NCI-H2171 (cell line): Measurements from ENCODE around the gene LDLRAD3.
A peak's percentile ranks its signal among the peaks of the same experiment; 100 is the strongest.

Experiments
- DNase-seq: peaks from one replicate; lab custom pipeline; 2025; lab: John Stamatoyannopoulos, UW

The LDLRAD3 gene

GRCh38 chr11:36213393-36213840, 269.6 kb downstream of the LDLRAD3 start:
- no peak for DNase-seq

- DNase-seq = no peak
Measured at GRCh38 chr11:36214480-36214879, 270.6 kb downstream of the LDLRAD3 start.

- no peak for DNase-seq
Measured at GRCh38 chr11:36214976-36215692, 271.3 kb downstream of the LDLRAD3 start.

DNA sequence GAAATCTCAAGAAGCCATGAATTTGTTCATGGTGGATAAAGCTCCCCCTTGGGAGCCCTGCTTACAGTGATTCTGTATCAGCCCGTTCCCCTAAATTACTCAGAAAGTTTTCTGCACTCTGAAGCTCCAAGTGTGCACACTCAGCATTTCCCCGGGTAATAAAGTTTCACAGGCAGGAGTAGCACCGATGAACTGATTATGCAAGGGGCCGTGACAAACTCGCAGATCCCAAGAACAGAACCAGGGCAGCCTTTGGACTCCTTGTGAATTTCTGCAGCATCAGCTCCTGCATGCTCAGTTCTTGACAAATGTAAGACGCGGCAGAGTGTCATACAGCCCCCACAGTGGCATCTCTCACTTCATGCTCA, 271.8 kb downstream of the LDLRAD3 start:
- DNase-seq = no peak

GRCh38 chr11:36216061-36216615, 272.3 kb downstream of the LDLRAD3 start:
- no peak for DNase-seq

- no peak for DNase-seq
Measured at GRCh38 chr11:36218283-36218921, 274.5 kb downstream of the LDLRAD3 start.

GRCh38 chr11:36219996-36220395, 276.1 kb downstream of the LDLRAD3 start:
- DNase-seq = no peak

DNA sequence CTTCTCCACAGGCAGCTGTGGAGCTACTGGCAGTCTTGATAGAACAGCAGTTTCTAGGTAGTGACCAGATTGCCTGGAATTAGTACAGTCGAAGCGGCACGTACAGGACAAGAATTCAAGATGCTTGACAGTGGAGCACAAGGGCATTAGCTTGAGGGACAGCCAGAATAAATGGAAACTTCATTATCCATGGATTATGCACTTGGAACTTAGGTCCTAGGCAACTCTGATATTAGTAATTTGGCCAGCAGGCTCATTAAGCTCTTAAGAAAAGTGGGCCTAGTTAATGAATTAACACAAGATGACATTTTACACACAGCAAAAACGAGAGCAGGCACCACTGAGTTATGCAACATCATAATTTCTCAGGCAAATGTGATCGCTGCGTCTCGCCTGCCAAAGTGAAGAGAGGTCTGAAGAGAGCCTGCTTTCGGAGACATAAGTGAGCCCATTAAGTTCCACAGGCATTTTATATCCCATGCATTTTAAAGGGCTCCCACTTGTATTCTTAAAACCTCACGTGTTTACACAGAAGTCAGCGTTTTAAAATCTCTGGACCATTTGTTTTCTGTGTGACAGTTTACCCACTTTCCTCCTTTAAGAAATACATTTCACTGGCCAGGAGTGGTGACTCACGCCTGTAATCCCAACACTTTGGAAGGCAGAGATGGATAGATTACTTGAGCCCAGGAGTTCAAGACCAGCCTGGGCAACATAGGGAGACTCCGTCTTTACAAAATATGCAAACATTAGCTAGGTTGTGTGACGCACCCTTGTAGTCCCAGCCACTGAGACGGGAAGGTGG, 279.2 kb downstream of the LDLRAD3 start:
- DNase-seq = no peak

- peak; percentile 63 for DNase-seq
Measured at GRCh38 chr11:36224209-36224882, 280.5 kb downstream of the LDLRAD3 start.

GRCh38 chr11:36227044-36227443, 283.2 kb downstream of the LDLRAD3 start:
- no peak for DNase-seq

DNA sequence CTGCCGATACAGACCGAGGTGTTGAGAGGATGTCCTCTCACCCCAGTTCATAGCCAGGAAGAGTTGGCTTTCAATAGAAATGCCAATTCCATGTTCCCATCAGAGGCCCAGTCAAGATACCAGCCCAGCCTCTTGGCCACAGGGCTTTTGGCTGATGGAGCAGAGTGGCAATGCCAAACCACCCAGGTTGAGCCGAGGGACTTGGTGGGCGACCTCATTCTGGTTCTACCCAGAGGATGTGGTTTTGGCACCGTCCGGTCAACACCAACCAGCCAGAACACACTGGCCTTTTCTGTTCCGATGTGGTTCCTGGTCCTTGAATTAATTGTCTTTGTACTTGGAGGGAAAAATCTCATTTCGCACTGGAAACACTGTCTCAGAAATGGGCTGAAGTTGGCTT, 284.8 kb downstream of the LDLRAD3 start:
- no peak for DNase-seq

- DNase-seq = peak; percentile 94
Measured at GRCh38 chr11:36229091-36229705, 285.3 kb downstream of the LDLRAD3 start.

- DNase-seq = no peak
Measured at GRCh38 chr11:36230779-36231699, 287.2 kb downstream of the LDLRAD3 start.

- DNase-seq = no peak
Measured at GRCh38 chr11:36233204-36233603, 289.3 kb downstream of the LDLRAD3 start.

DNA sequence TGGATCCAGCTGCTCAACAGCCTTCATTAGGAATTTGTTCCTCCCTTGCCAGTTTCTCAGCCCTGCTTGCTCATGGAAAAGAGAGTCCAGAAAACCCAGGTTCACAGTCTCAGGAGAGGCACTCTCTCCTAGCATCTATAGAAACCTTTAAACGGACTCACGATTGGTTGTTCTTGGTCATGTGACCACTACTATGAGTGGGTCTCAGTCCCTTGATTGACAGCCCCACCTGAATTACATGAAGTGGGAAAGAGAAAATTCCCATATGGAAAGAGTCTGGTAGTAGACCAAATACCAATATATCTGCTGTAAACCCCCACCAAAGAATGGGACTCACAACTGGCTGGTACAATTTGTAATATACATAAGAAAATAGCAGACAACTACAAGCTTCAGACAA, 291.0 kb downstream of the LDLRAD3 start:
- no peak for DNase-seq

DNA sequence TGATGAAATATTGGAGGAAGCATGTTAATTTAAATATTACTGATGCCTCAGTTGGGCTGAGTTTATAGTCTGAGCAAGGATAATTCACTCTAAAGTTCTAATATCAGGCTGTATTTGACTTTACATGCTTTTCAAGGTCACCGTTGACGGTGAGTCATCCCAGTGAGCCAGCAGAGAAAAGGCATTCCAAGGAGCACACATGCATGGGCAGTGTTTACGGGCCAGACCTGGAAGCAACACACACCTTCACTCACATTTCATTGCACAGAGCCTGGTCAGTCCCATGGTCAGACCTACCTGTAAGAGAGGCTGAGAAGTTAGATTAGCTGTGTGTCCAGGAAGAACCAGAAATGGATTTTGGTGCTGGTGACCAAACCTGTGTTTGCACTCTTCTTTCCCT, 291.9 kb downstream of the LDLRAD3 start:
- DNase-seq = no peak

GRCh38 chr11:36237391-36237790, 293.5 kb downstream of the LDLRAD3 start:
- no peak for DNase-seq

DNA sequence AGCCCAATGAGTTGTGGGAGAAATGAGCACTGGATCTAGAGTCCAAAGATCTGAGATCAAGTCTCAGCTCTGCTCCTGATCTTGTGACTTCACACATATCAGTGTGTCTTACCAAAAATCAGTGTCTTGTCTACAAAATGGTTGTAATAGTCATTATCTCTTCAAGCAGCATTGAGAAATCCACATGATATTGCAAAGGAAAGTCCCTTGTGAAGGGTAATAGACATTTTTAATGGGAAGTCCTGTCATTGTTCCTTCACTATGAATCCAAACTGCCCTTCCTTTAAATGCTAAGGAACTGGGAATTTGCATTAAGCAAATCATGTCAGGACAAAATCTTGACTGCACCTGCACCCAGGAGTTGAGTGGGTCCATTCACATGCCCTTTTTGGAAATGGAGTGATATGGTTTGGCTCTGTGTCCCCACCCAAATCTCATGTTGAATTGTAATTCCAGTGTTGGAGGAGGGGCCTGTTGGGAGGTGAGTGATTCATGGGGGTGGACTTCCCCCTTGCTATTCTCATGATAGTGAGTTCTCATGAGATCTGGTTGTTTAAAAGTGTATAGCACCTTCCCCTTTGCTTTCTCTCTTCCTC, 294.3 kb downstream of the LDLRAD3 start:
- no peak for DNase-seq

GRCh38 chr11:36238881-36239280, 295.0 kb downstream of the LDLRAD3 start:
- DNase-seq = no peak

DNA sequence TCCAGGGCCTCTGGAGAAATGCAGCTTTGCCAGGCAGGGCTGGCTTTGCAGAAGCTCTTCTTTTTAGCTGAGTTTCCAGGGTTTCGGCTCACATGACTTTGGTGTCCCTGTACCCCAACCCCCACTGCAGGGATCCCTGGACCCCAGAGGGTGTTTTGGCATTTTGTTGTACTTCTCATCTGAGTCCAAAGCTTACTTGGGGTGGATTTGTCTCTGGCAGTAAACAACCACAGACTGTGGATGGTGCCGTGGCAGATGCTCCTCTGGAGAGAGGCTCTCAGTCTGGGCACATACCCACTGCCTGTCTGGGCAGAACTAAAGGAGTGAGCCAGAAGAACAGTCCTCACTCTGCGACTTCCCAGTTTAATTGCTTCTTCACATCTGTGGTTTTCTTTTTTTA, 295.8 kb downstream of the LDLRAD3 start:
- DNase-seq = peak; percentile 80
